IMR-90 (cell line): ENCODE data around the gene IRAK1. TPM values are rescaled to one million over a fixed set of nuclear protein-coding genes. Genes with fewer than 3 reads are reported as not detected.

Experiments used
- ATAC-seq: fragments of 200-7000 bp; cut with Tn5 transposase; 2 replicates; pipeline ENCODE4 v1.9.1; 2020; ENCODE audit warnings: low read depth, mild to moderate bottlenecking, moderate library complexity
- BruUV-seq: library from RNA; stranded (reverse); fragments of 400-500 nt; replicated peaks from 2 replicates; lab custom pipeline; 2021; lab: Mats Ljungman, UMichigan
- CTCF ChIA-PET: fragments of 300-600 bp; formaldehyde crosslinking; extraction: SDS; loops from one replicate; lab custom pipeline; 2021; ENCODE audit warnings: antibody characterized with exemption; lab: Yijun Ruan, JAX
- POLR2A ChIA-PET: fragments of 300-600 bp; sonication (Branson Sonifier 250); formaldehyde crosslinking; loops from one replicate; lab custom pipeline; 2022; ENCODE audit warnings: antibody characterized with exemption; ENCODE audit not compliant: unreplicated experiment; lab: Charles Lee
- DNase-seq: peaks from one replicate; pipeline ENCODE4 v3.0.0; 2013
- H2AFZ ChIP-seq: replicated peaks from 2 replicates; pipeline ENCODE3; 2013; ENCODE audit warnings: low read length, mild to moderate bottlenecking; ENCODE audit not compliant: poor library complexity
- H2AK5ac ChIP-seq: 2 replicates; pipeline ENCODE4 v1.6.1; 2013; ENCODE audit warnings: low read depth, low read length, inconsistent platforms
- H2AK9ac ChIP-seq: replicated peaks from 2 replicates; pipeline ENCODE3; 2013; ENCODE audit warnings: mild to moderate bottlenecking, low read depth, low read length, moderate library complexity; ENCODE audit not compliant: poor library complexity
- H2BK120ac ChIP-seq: 2 replicates; pipeline ENCODE4 v1.6.1; 2013; ENCODE audit warnings: low read depth, low read length, inconsistent platforms
- H2BK15ac ChIP-seq: 3 replicates; pipeline ENCODE4 v1.6.1; 2013; ENCODE audit warnings: low read depth, low read length, inconsistent platforms
- H2BK20ac ChIP-seq: 2 replicates; pipeline ENCODE4 v1.6.1; 2013; ENCODE audit warnings: low read depth, mild to moderate bottlenecking, inconsistent platforms, low read length, moderate library complexity
- H2BK5ac ChIP-seq: 2 replicates; pipeline ENCODE4 v1.6.1; 2013; ENCODE audit warnings: mild to moderate bottlenecking, low read depth, low read length, inconsistent platforms; ENCODE audit not compliant: poor library complexity, severe bottlenecking
- H3K14ac ChIP-seq: replicated peaks from 2 replicates; pipeline ENCODE4 v1.6.1; 2013; ENCODE audit warnings: low read depth, low read length, inconsistent platforms
- H3K18ac ChIP-seq: 2 replicates; pipeline ENCODE4 v1.6.1; 2013; ENCODE audit warnings: low read depth, low read length, control low read depth
- H3K23ac ChIP-seq: 2 replicates; pipeline ENCODE4 v1.6.1; 2013; ENCODE audit warnings: low read depth, low read length, inconsistent platforms
- H3K27ac ChIP-seq: 2 replicates; pipeline ENCODE4 v1.5.1; 2013; ENCODE audit warnings: mild to moderate bottlenecking, control low read depth, low read length; ENCODE audit not compliant: insufficient read depth
- H3K27me3 ChIP-seq: 2 replicates; pipeline ENCODE4 v1.6.1; 2013; ENCODE audit warnings: low read length; ENCODE audit not compliant: control insufficient read depth, insufficient read depth
- H3K36me3 ChIP-seq: 2 replicates; pipeline ENCODE4 v1.6.1; 2013; ENCODE audit warnings: low read length, mixed read lengths; ENCODE audit not compliant: control insufficient read depth, insufficient read depth
- H3K4ac ChIP-seq: 2 replicates; pipeline ENCODE4 v1.6.1; 2013; ENCODE audit warnings: low read depth, low read length, inconsistent platforms
- H3K4me1 ChIP-seq: 2 replicates; pipeline ENCODE4 v1.6.1; 2013; ENCODE audit warnings: low read length, mixed read lengths; ENCODE audit not compliant: control insufficient read depth, insufficient read depth
- H3K4me2 ChIP-seq: 2 replicates; pipeline ENCODE4 v1.6.1; 2013; ENCODE audit warnings: low read depth, mild to moderate bottlenecking, control low read depth, low read length, moderate library complexity
- H3K4me3 ChIP-seq: 2 replicates; pipeline ENCODE4 v1.5.1; 2013; ENCODE audit warnings: low read depth, mild to moderate bottlenecking, control low read depth, low read length, moderate library complexity; ENCODE audit not compliant: insufficient read depth
- H3K56ac ChIP-seq: 2 replicates; pipeline ENCODE4 v1.6.1; 2013; ENCODE audit warnings: low read length, inconsistent platforms; ENCODE audit not compliant: insufficient read depth; ENCODE audit errors: extremely low read depth
- H3K79me1 ChIP-seq, 2 experiments: 2 replicates each; pipeline ENCODE4 v1.6.1; 2013; ENCODE audit warnings: low read length in 2 of 2, inconsistent platforms in 1 of 2, low read depth in 1 of 2
- H3K9ac ChIP-seq: 2 replicates; pipeline ENCODE4 v1.6.1; 2013; ENCODE audit warnings: low read depth, low read length, control low read depth
- H3K9me1 ChIP-seq: 2 replicates; pipeline ENCODE4 v1.6.1; 2013; ENCODE audit warnings: low read length, inconsistent platforms; ENCODE audit not compliant: insufficient read depth
- H3K9me3 ChIP-seq: 2 replicates; pipeline ENCODE4 v1.6.1; 2013; ENCODE audit warnings: low read length; ENCODE audit not compliant: control insufficient read depth, insufficient read depth
- H4K20me1 ChIP-seq: 2 replicates; pipeline ENCODE4 v1.6.1; 2013; ENCODE audit warnings: low read length, inconsistent platforms; ENCODE audit not compliant: insufficient read depth
- H4K5ac ChIP-seq: 2 replicates; pipeline ENCODE4 v1.6.1; 2013; ENCODE audit warnings: mild to moderate bottlenecking, low read depth, low read length, control low read depth
- H4K8ac ChIP-seq, 2 experiments: 2 replicates each; pipeline ENCODE4 v1.6.1; 2013; ENCODE audit warnings: low read depth in 2 of 2, low read length in 2 of 2, control low read depth in 1 of 2, inconsistent platforms in 1 of 2
- H4K91ac ChIP-seq: 2 replicates; pipeline ENCODE4 v1.6.1; 2013; ENCODE audit warnings: low read depth, low read length, inconsistent platforms; ENCODE audit not compliant: insufficient read depth
- BHLHE40 ChIP-seq: fragments of 150-350 bp; IDR thresholded peaks from 2 replicates; pipeline ENCODE4 v1.6.1; 2016; ENCODE audit warnings: mild to moderate bottlenecking, low read depth, low read length
- CEBPB ChIP-seq: IDR thresholded peaks from 2 replicates; pipeline ENCODE4 v1.6.1; 2012; ENCODE audit warnings: low read depth, low read length, improper control_type of control experiment
- FOS ChIP-seq: fragments of 150-350 bp; IDR thresholded peaks from 2 replicates; pipeline ENCODE4 v1.6.1; 2016; ENCODE audit warnings: low read depth, low read length
- MAFK ChIP-seq: IDR thresholded peaks from 2 replicates; pipeline ENCODE4 v1.6.1; 2012; ENCODE audit warnings: low read depth, low read length, improper control_type of control experiment
- MAZ ChIP-seq: IDR thresholded peaks from 2 replicates; pipeline ENCODE4 v1.6.1; 2012; ENCODE audit warnings: low read depth, mild to moderate bottlenecking, low read length, improper control_type of control experiment, moderate library complexity, borderline replicate concordance
- MXI1 ChIP-seq: IDR thresholded peaks from 2 replicates; pipeline ENCODE4 v1.6.1; 2012; ENCODE audit warnings: low read depth, mild to moderate bottlenecking, low read length, moderate library complexity, borderline replicate concordance
- RAD21 ChIP-seq: IDR thresholded peaks from 2 replicates; pipeline ENCODE4 v1.6.1; 2012; ENCODE audit warnings: low read length, improper control_type of control experiment
- RCOR1 ChIP-seq: IDR thresholded peaks from 2 replicates; pipeline ENCODE4 v1.6.1; 2012; ENCODE audit warnings: mild to moderate bottlenecking, low read length, improper control_type of control experiment; ENCODE audit not compliant: insufficient replicate concordance
- WGBS, 2 experiments: methylation state at CpG; one replicate each; pipeline versions ENCODE4 v1.1.5 to v1.1.7; 2013; ENCODE audit warnings: missing lambda C conversion rate in 2 of 2; ENCODE audit not compliant: insufficient read length in 1 of 2; ENCODE audit errors: extremely low coverage in 2 of 2; 5-methylcytosine and 5-hydroxymethylcytosine counted together
- dilution Hi-C: fragments of 300-500 bp; cut with HindIII; formaldehyde crosslinking; loops from one replicate; pipeline ENCODE4 v1.14.3; 2018; ENCODE audit warnings: low sequenced_read_pairs; ENCODE audit not compliant: unreplicated experiment
- in situ Hi-C: fragments of 300-500 bp; cut with MboI; formaldehyde crosslinking; loops from 3 replicates; pipeline ENCODE4 v1.14.3; 2019; ENCODE audit warnings: low sequenced_read_pairs, inconsistent platforms, mixed read lengths
- intact Hi-C: fragments of 100-400 bp; cut with micrococcal nuclease; formaldehyde crosslinking; loops from 2 replicates; pipeline ENCODE4 v1.10.0; 2022
- polyA plus RNA-seq, 3 experiments: library from polyadenylated mRNA; depleted of rRNA; stranded (reverse); fragments of >200 nt; gene quantifications; 2 replicates each; pipeline ENCODE4 v1.2.3, GENCODE V29; 2012; ENCODE audit warnings: low replicate concordance in 1 of 3
- total RNA-seq: library from RNA; depleted of rRNA; stranded (reverse); fragments of >200 nt; gene quantifications from 2 replicates; pipeline ENCODE4 v1.2.3, GENCODE V29; 2012
- TF ChIP-seq, protein P1 (sequence below): fragments of 150-350 bp; IDR thresholded peaks from 2 replicates; pipeline ENCODE4 v1.6.1; 2017; ENCODE audit warnings: mild to moderate bottlenecking, antibody characterized with exemption, low read length, low read depth

Gene IRAK1
- total and polyA plus RNA-seq, 2 of the 4 experiments (the other 2 are of a cell fraction): 33.3 to 50.2 TPM

- Histone ChIP-seq H3K27ac (peak overlapping the region; percentile 73; the same call in 1 of the 2 replicates), H3K18ac (no peak overlapping the region; the same call in 1 of the 2 replicates), H3K9me1 (peaks cover 7% of the 10 kb centered on the region), H3K14ac (peak overlapping the region; percentile 23; the same call in 1 of the 2 replicates), H4K8ac (no peak overlapping the region), H3K4me2 (peak overlapping the region; percentile 34; the same call in 1 of the 2 replicates), H3K79me1 (peaks cover 3 to 62% of the 10 kb centered on the region in 2 experiments; a peak in 3 of 4 replicates), H2BK5ac (no peak overlapping the region), H3K27me3 (no peaks in the 10 kb centered on the region), H3K36me3 (peaks cover 1% of the 10 kb centered on the region; the same call in 1 of the 2 replicates), H3K4ac (peak overlapping the region; percentile 57; the same call in 1 of the 2 replicates), H4K20me1 (peaks cover 51% of the 10 kb centered on the region), H2BK15ac (no peak overlapping the region), H4K5ac (no peak overlapping the region), H3K56ac (no peak overlapping the region), H3K9ac (no peak overlapping the region), H3K4me3 (no peak overlapping the region), H3K23ac (peak overlapping the region; percentile 6; the same call in 1 of the 2 replicates), H3K9me3 (no peaks in the 10 kb centered on the region), H2AK5ac (0 out of 2 replicates have a peak overlapping the region, but pooled peaks have one; percentile 51), H2AFZ (no peak overlapping the region), H2BK120ac (no peak overlapping the region), H2BK20ac (peak overlapping the region; percentile 8; the same call in 1 of the 2 replicates), H2AK9ac (no peak overlapping the region), H3K4me1 (peaks cover 14% of the 10 kb centered on the region), H4K91ac (no peak overlapping the region)
- ChIA-PET CTCF (interaction anchor here (1.3 to 1.7 kb wide), 2 partner anchors 11 to 21 kb away, joined by 3 to 4 read pairs; no protein-coding TSS in a partner anchor), POLR2A (no interaction called here)
- intact Hi-C loops (loop anchor here (2.0 to 5.0 kb wide), 2 partner anchors 50 to 76 kb away; partner anchors contain the start of genes HCFC1 and MECP2), dilution Hi-C loops (no loop called here), in situ Hi-C loops (no loop called here)
- BruUV-seq: no TSS peak
- no peak for ATAC-seq
- TF ChIP-seq MAZ (no peak), MXI1 (no peak), BHLHE40 (no peak), CEBPB (no peak), RAD21 (no peak), MAFK (no peak), FOS (no peak), RCOR1 (no peak)
- TF ChIP-seq, protein P1, sequence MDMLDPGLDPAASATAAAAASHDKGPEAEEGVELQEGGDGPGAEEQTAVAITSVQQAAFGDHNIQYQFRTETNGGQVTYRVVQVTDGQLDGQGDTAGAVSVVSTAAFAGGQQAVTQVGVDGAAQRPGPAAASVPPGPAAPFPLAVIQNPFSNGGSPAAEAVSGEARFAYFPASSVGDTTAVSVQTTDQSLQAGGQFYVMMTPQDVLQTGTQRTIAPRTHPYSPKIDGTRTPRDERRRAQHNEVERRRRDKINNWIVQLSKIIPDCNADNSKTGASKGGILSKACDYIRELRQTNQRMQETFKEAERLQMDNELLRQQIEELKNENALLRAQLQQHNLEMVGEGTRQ: no peak
- 44% methylated on average over 2 of the region's 4 CpGs; no CpG with 5 or more reads in 1 of the 2 experiments for WGBS, 2 experiments
- peak; percentile 17 for DNase-seq
These were observed 27.4 kb upstream of the IRAK1 start for GRCh38 chrX:154046940-154047610.
